HL-60 (cell line): ENCODE results near the gene PKNOX1.
"Not testable (repeated sequence)": the region's sequence is repeated elsewhere in the genome, so short reads cannot be mapped to it uniquely, and the experiment has no call there.

Experiments used
- CTCF ChIP-seq: IDR thresholded peaks from one replicate; pipeline ENCODE4 v1.5.1; 2011; ENCODE audit warnings: low read length, control low read depth, inconsistent platforms; ENCODE audit not compliant: insufficient read depth
- POLR2AphosphoS5 ChIP-seq: IDR thresholded peaks from 2 replicates; pipeline ENCODE4 v1.6.1; 2012; ENCODE audit warnings: low read depth
- REST ChIP-seq: IDR thresholded peaks from 2 replicates; pipeline ENCODE4 v1.6.1; 2012; ENCODE audit warnings: low read depth; ENCODE audit not compliant: insufficient replicate concordance
- SPI1 ChIP-seq: IDR thresholded peaks from 2 replicates; pipeline ENCODE4 v1.6.1; 2012; ENCODE audit warnings: low read depth, mild to moderate bottlenecking, borderline replicate concordance

DNA sequence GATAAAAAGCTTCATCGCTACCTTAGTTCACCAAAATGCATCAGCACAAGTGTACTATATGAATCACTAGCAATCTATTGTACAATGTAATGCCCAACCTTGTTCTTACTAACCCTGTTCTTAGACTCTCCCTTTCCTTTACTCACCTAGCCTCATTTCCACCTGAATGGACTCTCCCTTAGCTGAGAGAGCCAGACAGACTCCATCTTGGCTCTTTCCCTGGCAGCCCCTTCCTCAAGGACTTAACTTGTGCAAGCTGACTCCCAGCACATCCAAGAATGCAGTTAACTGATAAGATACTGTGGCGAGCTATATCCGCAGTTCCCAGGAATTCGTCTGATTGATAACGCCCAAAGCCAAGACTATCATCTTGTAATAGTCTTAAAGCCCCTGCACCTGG lies 38.0 kb upstream of the PKNOX1 start:
- TF ChIP-seq CTCF, REST, POLR2AphosphoS5, SPI1: not testable (repeated sequence)
